Mammary epithelial cell (primary cell): ENCODE measurements around the gene KCP.

Source experiments
- CTCF ChIP-seq, 2 donors: IDR thresholded peaks in 1 of 2; conservative IDR thresholded peaks in 1 of 2; 2 replicates each; pipeline ENCODE4 v1.5.1; 2011 to 2012; ENCODE audit warnings: inconsistent platforms in 2 of 2, low read length in 2 of 2, mild to moderate bottlenecking in 2 of 2, control low read depth in 1 of 2, low read depth in 1 of 2; ENCODE audit not compliant: insufficient read depth in 1 of 2; ENCODE audit errors: extremely low read depth in 1 of 2
- EZH2 ChIP-seq: IDR thresholded peaks from 2 replicates; pipeline ENCODE4 v1.6.1; 2012; ENCODE audit warnings: low read length, inconsistent platforms, borderline replicate concordance

- TF ChIP-seq CTCF (conservative IDR thresholded peaks at IDR 0.05 in 1 of 2, IDR thresholded peaks at IDR 0.05 in 1 of 2; ENCODE audit: extremely low read depth in 1 of 2, insufficient read depth in 1 of 2, low read depth in 1 of 2, low read length in 2 of 2) (no peak), EZH2 (no peak)
Observed at GRCh38 chr7:128892521-128893250, 17.8 kb downstream of the KCP start.
